Neural progenitor cell (in vitro differentiated cells): ENCODE results near the gene POLDIP3. TPM values are rescaled to one million over a fixed set of nuclear protein-coding genes. Genes with fewer than 3 reads are reported as not detected.

Experiments used
- DNase-seq: peaks from one replicate; pipeline ENCODE4 v3.0.0-alpha.2; 2016; ENCODE audit warnings: low spot score
- H2AFZ ChIP-seq: fragments of 200-600 bp; sonication (generic); replicated peaks from 2 replicates; pipeline ENCODE4 v1.6.1; 2016; ENCODE audit warnings: antibody characterized with exemption
- H3F3A ChIP-seq: fragments of 200-600 bp; sonication (generic); 2 replicates; pipeline ENCODE4 v1.6.1; 2016; ENCODE audit warnings: antibody characterized with exemption, low read depth
- H3K27ac ChIP-seq: fragments of 200-600 bp; sonication (generic); 2 replicates; pipeline ENCODE4 v1.5.1; 2016; ENCODE audit warnings: mild to moderate bottlenecking
- H3K27me3 ChIP-seq: fragments of 200-600 bp; sonication (generic); 2 replicates; pipeline ENCODE4 v1.6.1; 2016; ENCODE audit warnings: mild to moderate bottlenecking, moderate library complexity
- H3K36me3 ChIP-seq: fragments of 200-600 bp; sonication (generic); 2 replicates; pipeline ENCODE4 v1.5.1; 2016
- H3K4me1 ChIP-seq: fragments of 200-600 bp; sonication (generic); 2 replicates; pipeline ENCODE4 v1.6.1; 2016; ENCODE audit warnings: mixed run types
- H3K4me2 ChIP-seq: fragments of 200-600 bp; sonication (generic); 2 replicates; pipeline ENCODE4 v1.6.1; 2016
- H3K4me3 ChIP-seq: fragments of 200-600 bp; sonication (generic); 2 replicates; pipeline ENCODE4 v1.5.1; 2016
- H3K79me2 ChIP-seq: fragments of 200-600 bp; sonication (generic); 2 replicates; pipeline ENCODE4 v1.6.1; 2016; ENCODE audit warnings: low read depth
- H3K9ac ChIP-seq: fragments of 200-600 bp; sonication (generic); 2 replicates; pipeline ENCODE4 v1.6.1; 2016
- H3K9me3 ChIP-seq: fragments of 200-600 bp; sonication (generic); 2 replicates; pipeline ENCODE4 v1.5.1; 2016; ENCODE audit warnings: low read depth
- H4K20me1 ChIP-seq: fragments of 200-600 bp; sonication (generic); 2 replicates; pipeline ENCODE4 v1.6.1; 2016; ENCODE audit warnings: low read depth
- H3K27ac Mint-ChIP-seq: 3 replicates; pipeline ENCODE4 v1.8.0; 2021; ENCODE audit warnings: mixed read lengths
- H3K27me3 Mint-ChIP-seq: 2 replicates; pipeline ENCODE4 v1.8.0; 2022; ENCODE audit warnings: low read depth, mild to moderate bottlenecking, inconsistent platforms, moderate library complexity, mixed read lengths; ENCODE audit not compliant: insufficient read depth
- H3K36me3 Mint-ChIP-seq: 3 replicates; pipeline ENCODE4 v1.8.0; 2021; ENCODE audit warnings: mixed read lengths
- H3K4me1 Mint-ChIP-seq: 3 replicates; pipeline ENCODE4 v1.8.0; 2021; ENCODE audit warnings: mixed read lengths
- H3K4me3 Mint-ChIP-seq: 3 replicates; pipeline ENCODE4 v1.8.0; 2021; ENCODE audit warnings: mild to moderate bottlenecking, moderate library complexity, mixed read lengths
- H3K9me3 Mint-ChIP-seq: 3 replicates; pipeline ENCODE4 v1.8.0; 2020; ENCODE audit warnings: mixed read lengths
- EZH2 ChIP-seq: fragments of 200-600 bp; sonication (generic); IDR thresholded peaks from 2 replicates; pipeline ENCODE4 v1.6.1; 2017; ENCODE audit warnings: antibody characterized with exemption, mild to moderate bottlenecking, moderate library complexity
- EZH2phosphoT487 ChIP-seq: fragments of 200-600 bp; sonication (generic); IDR thresholded peaks from 2 replicates; pipeline ENCODE4 v1.6.1; 2017; ENCODE audit warnings: antibody characterized with exemption
- total RNA-seq: library from RNA; depleted of rRNA; stranded (reverse); fragments of >200 nt; gene quantifications from 2 replicates; pipeline ENCODE4 v1.2.3, GENCODE V29; 2015; ENCODE audit warnings: low replicate concordance
- TF ChIP-seq, protein P1 (sequence below): fragments of 200-600 bp; sonication (generic); IDR thresholded peaks from 2 replicates; pipeline ENCODE4 v1.5.1; 2017; ENCODE audit warnings: antibody characterized with exemption, mild to moderate bottlenecking

POLDIP3 gene
- total RNA-seq, 1 donor from 2014 or later: 37.8 TPM

DNA sequence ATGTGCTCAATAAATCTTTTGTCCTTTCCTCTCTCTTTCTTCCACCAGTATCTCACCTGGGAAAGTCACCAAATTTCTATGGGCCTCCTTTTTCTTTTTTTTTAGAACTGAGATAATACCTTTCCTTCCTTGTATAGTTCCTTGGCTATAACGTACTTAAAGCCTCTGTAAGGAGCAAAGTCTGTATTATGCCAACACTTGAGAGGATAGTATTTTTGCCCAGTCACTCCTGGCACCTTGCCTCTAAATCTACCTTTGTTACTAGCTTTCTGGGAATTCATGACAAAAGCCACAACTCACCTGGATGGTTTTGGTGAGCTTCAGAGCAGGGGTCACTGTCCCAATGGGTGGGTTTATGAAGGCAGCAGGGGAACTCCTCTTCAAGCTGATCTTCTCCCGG is 12.2 kb downstream of the POLDIP3 start:
- Histone ChIP-seq H4K20me1 (peaks cover 69% of the 10 kb centered on the region), H3K36me3 (no peaks in the 10 kb centered on the region)

DNA sequence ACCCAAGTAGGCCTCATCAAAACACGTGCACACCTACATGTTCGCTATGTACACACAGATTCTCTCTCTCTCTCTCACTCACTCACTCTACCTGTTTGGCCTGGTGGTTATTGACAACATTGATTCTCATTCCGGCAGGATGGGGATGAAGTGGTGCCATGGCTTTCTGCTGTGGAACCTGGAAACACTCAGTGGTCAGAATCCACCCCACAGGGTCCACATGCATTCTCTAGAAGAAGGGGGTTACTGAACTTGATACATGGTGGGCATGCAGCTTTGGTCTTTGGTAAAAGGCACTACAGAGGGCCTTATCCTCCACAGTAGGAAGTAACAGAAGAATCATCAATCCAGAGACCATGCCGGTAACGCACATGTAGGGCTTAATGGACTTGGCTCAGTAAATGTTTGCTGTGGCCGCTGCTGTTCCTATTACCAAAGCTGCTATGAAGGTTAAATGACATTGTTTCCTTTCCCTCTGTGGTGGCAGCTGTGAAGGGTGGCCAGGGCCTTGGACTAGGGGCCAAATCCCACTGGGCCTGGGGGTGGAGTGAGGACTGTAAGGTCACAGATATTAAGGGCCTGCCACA is 12.7 kb downstream of the POLDIP3 start:
- Mint-ChIP-seq H3K9me3 (peaks cover 2% of the 10 kb centered on the region), H3K27ac (no peak overlapping the region), H3K4me3 (no peak overlapping the region), H3K36me3 (peaks cover 44% of the 10 kb centered on the region), H3K4me1 (peaks cover 10% of the 10 kb centered on the region), H3K27me3 (peaks cover 2% of the 10 kb centered on the region)
- H3K36me3 ChIP-seq: no peaks in the 10 kb centered on the region
- no peak overlapping the region for H2AFZ ChIP-seq
- H3K9me3 ChIP-seq: no peaks in the 10 kb centered on the region
- H3F3A ChIP-seq: peaks cover 7% of the 10 kb centered on the region
- no peak for DNase-seq
- H3K27me3 ChIP-seq: no peaks in the 10 kb centered on the region
- peaks cover 81% of the 10 kb centered on the region for H3K79me2 ChIP-seq
- no peak overlapping the region for H3K27ac ChIP-seq
- H3K4me2 ChIP-seq: no peak overlapping the region
- H3K9ac ChIP-seq: no peak overlapping the region
- TF ChIP-seq EZH2: no peak
- TF ChIP-seq, protein P1, sequence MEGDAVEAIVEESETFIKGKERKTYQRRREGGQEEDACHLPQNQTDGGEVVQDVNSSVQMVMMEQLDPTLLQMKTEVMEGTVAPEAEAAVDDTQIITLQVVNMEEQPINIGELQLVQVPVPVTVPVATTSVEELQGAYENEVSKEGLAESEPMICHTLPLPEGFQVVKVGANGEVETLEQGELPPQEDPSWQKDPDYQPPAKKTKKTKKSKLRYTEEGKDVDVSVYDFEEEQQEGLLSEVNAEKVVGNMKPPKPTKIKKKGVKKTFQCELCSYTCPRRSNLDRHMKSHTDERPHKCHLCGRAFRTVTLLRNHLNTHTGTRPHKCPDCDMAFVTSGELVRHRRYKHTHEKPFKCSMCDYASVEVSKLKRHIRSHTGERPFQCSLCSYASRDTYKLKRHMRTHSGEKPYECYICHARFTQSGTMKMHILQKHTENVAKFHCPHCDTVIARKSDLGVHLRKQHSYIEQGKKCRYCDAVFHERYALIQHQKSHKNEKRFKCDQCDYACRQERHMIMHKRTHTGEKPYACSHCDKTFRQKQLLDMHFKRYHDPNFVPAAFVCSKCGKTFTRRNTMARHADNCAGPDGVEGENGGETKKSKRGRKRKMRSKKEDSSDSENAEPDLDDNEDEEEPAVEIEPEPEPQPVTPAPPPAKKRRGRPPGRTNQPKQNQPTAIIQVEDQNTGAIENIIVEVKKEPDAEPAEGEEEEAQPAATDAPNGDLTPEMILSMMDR: no peak
- TF ChIP-seq EZH2phosphoT487: no peak
- H4K20me1 ChIP-seq: peaks cover 74% of the 10 kb centered on the region
- H3K4me3 ChIP-seq: no peak overlapping the region
- peaks cover 10% of the 10 kb centered on the region for H3K4me1 ChIP-seq

More for the DNA sequence above, 12.2 kb downstream of the POLDIP3 start:
- peaks cover 44% of the 10 kb centered on the region for H3K36me3 Mint-ChIP-seq
- no peak overlapping the region for H3K4me3 Mint-ChIP-seq
- Histone ChIP-seq H3K27me3 (no peaks in the 10 kb centered on the region), H3K9ac (no peak overlapping the region), H3K4me3 (no peak overlapping the region), H3K4me1 (peaks cover 10% of the 10 kb centered on the region), H3F3A (peaks cover 7% of the 10 kb centered on the region), H2AFZ (no peak overlapping the region), H3K79me2 (peaks cover 86% of the 10 kb centered on the region), H3K27ac (no peak overlapping the region), H3K9me3 (no peaks in the 10 kb centered on the region), H3K4me2 (no peak overlapping the region)
- peaks cover 3% of the 10 kb centered on the region for H3K27me3 Mint-ChIP-seq
- TF ChIP-seq EZH2phosphoT487 (no peak), EZH2 (no peak)
- TF ChIP-seq, protein P1: no peak
- no peak overlapping the region for H3K27ac Mint-ChIP-seq
- no peak for DNase-seq
- peaks cover 10% of the 10 kb centered on the region for H3K4me1 Mint-ChIP-seq
- H3K9me3 Mint-ChIP-seq: peaks cover 2% of the 10 kb centered on the region

DNA sequence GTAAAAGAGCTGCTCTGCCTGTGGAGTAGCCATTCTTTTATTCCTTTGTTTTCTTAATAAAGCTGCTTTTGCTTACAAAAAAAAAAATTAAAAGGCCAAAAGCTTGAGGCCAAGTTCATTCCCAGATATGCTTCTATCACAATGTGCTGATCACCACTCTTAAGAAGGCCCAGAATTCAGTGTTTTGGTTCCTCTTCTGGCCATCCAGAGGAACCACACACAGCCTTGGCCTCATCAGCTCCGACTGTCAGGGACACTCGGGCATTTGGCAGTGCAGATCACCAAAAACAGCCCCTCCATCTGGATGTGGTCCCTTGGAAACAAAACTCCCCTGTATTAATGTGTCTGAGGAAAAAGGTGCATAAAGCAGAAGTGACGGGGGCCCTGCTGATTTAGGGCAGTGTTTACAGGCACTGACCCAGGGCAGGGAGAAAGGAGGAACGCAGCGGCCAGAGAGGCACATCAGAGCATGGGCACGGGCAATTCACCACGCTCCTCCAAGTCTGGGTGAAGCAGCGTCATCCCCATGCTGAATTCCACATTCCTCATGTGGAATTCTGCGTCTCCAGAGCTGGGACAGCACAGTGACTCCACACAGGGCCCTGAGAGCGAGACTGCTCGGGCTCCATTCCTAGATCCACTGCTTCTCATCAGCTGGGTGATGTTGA is 17.7 kb downstream of the POLDIP3 start:
- H3K4me3 Mint-ChIP-seq: no peak overlapping the region
- Histone ChIP-seq H3K4me1 (no peaks in the 10 kb centered on the region), H3K4me3 (no peak overlapping the region), H3F3A (no peaks in the 10 kb centered on the region), H4K20me1 (peaks cover 48% of the 10 kb centered on the region), H3K9ac (no peak overlapping the region), H3K27me3 (no peaks in the 10 kb centered on the region), H3K4me2 (no peak overlapping the region), H3K36me3 (no peaks in the 10 kb centered on the region), H3K79me2 (peaks cover 31% of the 10 kb centered on the region), H2AFZ (no peak overlapping the region), H3K27ac (no peak overlapping the region), H3K9me3 (no peaks in the 10 kb centered on the region)
- no peak for TF ChIP-seq EZH2
- TF ChIP-seq, protein P1: no peak
- no peak for TF ChIP-seq EZH2phosphoT487
- peaks cover 5% of the 10 kb centered on the region for H3K27me3 Mint-ChIP-seq
- no peaks in the 10 kb centered on the region for H3K4me1 Mint-ChIP-seq
- no peak overlapping the region for H3K27ac Mint-ChIP-seq
- no peaks in the 10 kb centered on the region for H3K9me3 Mint-ChIP-seq
- DNase-seq: no peak
- H3K36me3 Mint-ChIP-seq: peaks cover 31% of the 10 kb centered on the region
